ENCODE measurements around the gene POLDIP2. TPM values are rescaled to one million over a fixed set of nuclear protein-coding genes. Genes with fewer than 3 reads are reported as not detected.
A peak's percentile ranks its signal among the peaks of the same experiment; 100 is the strongest.

The POLDIP2 gene
- total and polyA plus RNA-seq, 2 of the 13 experiments (the other 11 are each of a cell fraction or from before 2014, with no cell fraction given) = 85.9 to 114 TPM

DNA sequence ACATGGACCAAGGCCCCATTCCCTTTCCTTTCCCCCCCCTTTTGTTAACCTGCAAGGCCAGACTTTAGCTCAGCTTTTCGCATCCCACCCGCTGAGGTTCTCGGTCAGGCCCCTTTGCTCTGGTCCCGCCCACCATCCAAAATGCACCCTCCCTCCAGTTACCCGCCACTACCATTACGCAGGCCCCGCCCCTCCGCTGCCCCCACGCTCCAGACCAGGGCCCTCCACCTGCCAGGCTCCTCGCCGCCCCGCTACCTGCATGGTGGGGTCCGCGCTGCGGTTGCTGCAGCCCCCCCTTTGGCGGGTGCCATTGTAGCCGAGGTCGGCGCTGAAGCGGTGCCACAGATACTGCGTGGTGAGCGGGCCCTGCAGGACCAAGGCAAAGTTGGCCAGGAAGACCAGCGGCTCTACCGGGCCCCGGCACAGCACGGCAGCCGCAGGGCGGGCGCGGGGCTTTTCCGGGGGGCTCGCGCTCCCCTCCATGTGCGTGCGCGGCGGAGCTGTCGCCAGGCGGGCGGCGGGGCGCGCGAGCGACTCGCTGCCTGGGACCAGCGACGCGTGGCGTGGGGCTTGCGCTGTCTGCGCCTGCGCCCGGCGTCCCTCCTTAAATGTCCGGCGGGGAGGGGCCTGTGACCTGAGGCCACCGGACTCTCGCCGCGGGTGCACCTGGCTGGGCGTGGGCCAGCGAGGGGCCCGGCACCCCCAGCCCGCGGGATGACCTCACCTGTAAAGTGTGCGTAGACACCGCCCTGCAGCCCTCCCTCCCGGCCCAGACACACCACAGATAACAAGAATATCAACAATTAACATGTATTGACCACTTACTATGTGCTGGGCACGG, 48.5 kb upstream of the POLDIP2 start, which contains the start of gene SLC46A1 (continued):
- TF ChIP-seq ZNF383 (CRISPR knock-in tag; IDR thresholded peaks at IDR 0.05; ENCODE audit: borderline replicate concordance) (0 out of 2 replicates have a peak, but pooled peaks have one; percentile 45), TMF1 (CRISPR knock-in tag; IDR thresholded peaks at IDR 0.05; ENCODE audit: low read depth) (no peak; the same call in 1 of the 2 replicates), ZNF678 (CRISPR knock-in tag; IDR thresholded peaks at IDR 0.05) (0 out of 2 replicates have a peak, but pooled peaks have one; percentile 72), NFYB (CRISPR knock-in tag; IDR thresholded peaks at IDR 0.05) (no peak), ZNF709 (CRISPR knock-in tag; IDR thresholded peaks at IDR 0.05) (peak; percentile 50; the same call in 1 of the 2 replicates), ZKSCAN8 (CRISPR knock-in tag; IDR thresholded peaks at IDR 0.05; ENCODE audit: borderline replicate concordance) (no peak), ZNF839 (CRISPR knock-in tag; IDR thresholded peaks at IDR 0.05; ENCODE audit: borderline replicate concordance) (no peak), MTF2 (CRISPR knock-in tag; IDR thresholded peaks at IDR 0.05; ENCODE audit: borderline replicate concordance) (no peak), FIP1L1 (IDR thresholded peaks at IDR 0.05; ENCODE audit: borderline replicate concordance, insufficient read depth, low read depth, low read length) (no peak), RXRA (CRISPR knock-in tag; IDR thresholded peaks at IDR 0.05) (0 out of 2 replicates have a peak, but pooled peaks have one; percentile 13), ADNP (CRISPR knock-in tag; IDR thresholded peaks at IDR 0.05) (no peak), ZFP36 (IDR thresholded peaks at IDR 0.05; ENCODE audit: borderline replicate concordance, low read depth, low read length, partially characterized antibody) (no peak), FOXK1 (CRISPR knock-in tag; IDR thresholded peaks at IDR 0.05; ENCODE audit: borderline replicate concordance, low read depth) (no peak; the same call in 1 of the 2 replicates), ZNF878 (CRISPR knock-in tag; IDR thresholded peaks at IDR 0.05) (no peak), GATA4 (IDR thresholded peaks at IDR 0.05; ENCODE audit: borderline replicate concordance, low read depth) (no peak), MEIS1 (CRISPR knock-in tag; IDR thresholded peaks at IDR 0.05; ENCODE audit: borderline replicate concordance) (no peak), SRSF9 (IDR thresholded peaks at IDR 0.05; ENCODE audit: borderline replicate concordance, insufficient read depth, low read depth, low read length, poor library complexity, severe bottlenecking) (no peak), KLF6 (CRISPR knock-in tag; IDR thresholded peaks at IDR 0.05) (no peak; the same call in 1 of the 2 replicates), ELF3 (CRISPR knock-in tag; IDR thresholded peaks at IDR 0.05) (no peak)
- TF ChIP-seq, protein P1, sequence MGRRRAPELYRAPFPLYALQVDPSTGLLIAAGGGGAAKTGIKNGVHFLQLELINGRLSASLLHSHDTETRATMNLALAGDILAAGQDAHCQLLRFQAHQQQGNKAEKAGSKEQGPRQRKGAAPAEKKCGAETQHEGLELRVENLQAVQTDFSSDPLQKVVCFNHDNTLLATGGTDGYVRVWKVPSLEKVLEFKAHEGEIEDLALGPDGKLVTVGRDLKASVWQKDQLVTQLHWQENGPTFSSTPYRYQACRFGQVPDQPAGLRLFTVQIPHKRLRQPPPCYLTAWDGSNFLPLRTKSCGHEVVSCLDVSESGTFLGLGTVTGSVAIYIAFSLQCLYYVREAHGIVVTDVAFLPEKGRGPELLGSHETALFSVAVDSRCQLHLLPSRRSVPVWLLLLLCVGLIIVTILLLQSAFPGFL (CRISPR knock-in tag; IDR thresholded peaks at IDR 0.05) = no peak
- TF ChIP-seq, protein P2, sequence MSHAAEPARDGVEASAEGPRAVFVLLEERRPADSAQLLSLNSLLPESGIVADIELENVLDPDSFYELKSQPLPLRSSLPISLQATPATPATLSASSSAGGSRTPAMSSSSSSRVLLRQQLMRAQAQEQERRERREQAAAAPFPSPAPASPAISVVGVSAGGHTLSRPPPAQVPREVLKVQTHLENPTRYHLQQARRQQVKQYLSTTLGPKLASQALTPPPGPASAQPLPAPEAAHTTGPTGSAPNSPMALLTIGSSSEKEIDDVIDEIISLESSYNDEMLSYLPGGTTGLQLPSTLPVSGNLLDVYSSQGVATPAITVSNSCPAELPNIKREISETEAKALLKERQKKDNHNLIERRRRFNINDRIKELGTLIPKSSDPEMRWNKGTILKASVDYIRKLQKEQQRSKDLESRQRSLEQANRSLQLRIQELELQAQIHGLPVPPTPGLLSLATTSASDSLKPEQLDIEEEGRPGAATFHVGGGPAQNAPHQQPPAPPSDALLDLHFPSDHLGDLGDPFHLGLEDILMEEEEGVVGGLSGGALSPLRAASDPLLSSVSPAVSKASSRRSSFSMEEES (CRISPR knock-in tag; IDR thresholded peaks at IDR 0.05) = no peak
- TF ChIP-seq, protein P3, sequence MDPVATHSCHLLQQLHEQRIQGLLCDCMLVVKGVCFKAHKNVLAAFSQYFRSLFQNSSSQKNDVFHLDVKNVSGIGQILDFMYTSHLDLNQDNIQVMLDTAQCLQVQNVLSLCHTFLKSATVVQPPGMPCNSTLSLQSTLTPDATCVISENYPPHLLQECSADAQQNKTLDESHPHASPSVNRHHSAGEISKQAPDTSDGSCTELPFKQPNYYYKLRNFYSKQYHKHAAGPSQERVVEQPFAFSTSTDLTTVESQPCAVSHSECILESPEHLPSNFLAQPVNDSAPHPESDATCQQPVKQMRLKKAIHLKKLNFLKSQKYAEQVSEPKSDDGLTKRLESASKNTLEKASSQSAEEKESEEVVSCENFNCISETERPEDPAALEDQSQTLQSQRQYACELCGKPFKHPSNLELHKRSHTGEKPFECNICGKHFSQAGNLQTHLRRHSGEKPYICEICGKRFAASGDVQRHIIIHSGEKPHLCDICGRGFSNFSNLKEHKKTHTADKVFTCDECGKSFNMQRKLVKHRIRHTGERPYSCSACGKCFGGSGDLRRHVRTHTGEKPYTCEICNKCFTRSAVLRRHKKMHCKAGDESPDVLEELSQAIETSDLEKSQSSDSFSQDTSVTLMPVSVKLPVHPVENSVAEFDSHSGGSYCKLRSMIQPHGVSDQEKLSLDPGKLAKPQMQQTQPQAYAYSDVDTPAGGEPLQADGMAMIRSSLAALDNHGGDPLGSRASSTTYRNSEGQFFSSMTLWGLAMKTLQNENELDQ (CRISPR knock-in tag; IDR thresholded peaks at IDR 0.05; ENCODE audit: borderline replicate concordance) = no peak
